Prostate gland (tissue), 2 donors: ENCODE results near the gene NEO1. TPM values are rescaled to one million over a fixed set of nuclear protein-coding genes. Genes with fewer than 3 reads are reported as not detected.

Source experiments
- DNase-seq: peaks from one replicate; pipeline ENCODE4 v3.0.0-alpha.2; 2019; ENCODE audit warnings: low spot score
- H3K27ac ChIP-seq, 2 donors: fragments of 200-600 bp; sonication (generic); 2 replicates each; pipeline ENCODE4 v1.5.1; 2017 to 2019
- H3K27me3 ChIP-seq: fragments of 200-600 bp; sonication (generic); replicated peaks from 2 replicates; pipeline ENCODE4 v1.5.1; 2019; ENCODE audit not compliant: insufficient read depth
- H3K36me3 ChIP-seq, 2 donors: fragments of 200-600 bp; sonication (generic); 1 replicate in 1 of 2; 2 replicates in 1 of 2; pipeline versions ENCODE4 v1.5.1 to v1.8.1; 2017 to 2019
- H3K4me1 ChIP-seq: fragments of 200-600 bp; sonication (generic); replicated peaks from 2 replicates; pipeline ENCODE4 v1.5.1; 2019
- H3K4me3 ChIP-seq, 2 donors: fragments of 200-600 bp; sonication (generic); 2 replicates each; pipeline ENCODE4 v1.5.1; 2017 to 2019
- H3K9me3 ChIP-seq: fragments of 200-600 bp; sonication (generic); 2 replicates; pipeline ENCODE4 v1.5.1; 2017
- CTCF ChIP-seq, 4 experiments: fragments of 200-600 bp in 2 of 4; fragments of 450-650 bp in 2 of 4; sonication (generic) in 2 of 4; IDR thresholded peaks; 1 replicate in 3 of 4; 2 replicates in 1 of 4; pipeline ENCODE4 v1.5.1; 2016 to 2019; ENCODE audit warnings: antibody characterized with exemption in 4 of 4, mild to moderate bottlenecking in 2 of 4, moderate library complexity in 2 of 4
- POLR2A ChIP-seq: fragments of 450-650 bp; IDR thresholded peaks from one replicate; pipeline ENCODE4 v1.6.1; 2016; ENCODE audit warnings: antibody characterized with exemption, mild to moderate bottlenecking
- POLR2AphosphoS5 ChIP-seq: sonication (generic); formaldehyde crosslinking; IDR thresholded peaks from one replicate; pipeline ENCODE4 v1.6.1; 2017; ENCODE audit warnings: antibody characterized with exemption
- WGBS: methylation state at CpG from one replicate; pipeline ENCODE4 v1.1.5; 2018; 5-methylcytosine and 5-hydroxymethylcytosine counted together
- intact Hi-C: fragments of 100-400 bp; cut with DNase I; formaldehyde crosslinking; loops from one replicate; pipeline ENCODE4 v1.14.2; 2022
- total RNA-seq, 2 donors: library from RNA; depleted of rRNA; stranded (reverse); fragments of >200 nt; gene quantifications; one replicate each; pipeline ENCODE4 v1.1.0, GENCODE V29; 2016

Gene NEO1
- total RNA-seq, 2 donors from 2014 or later: 75.0 to 80.7 TPM

- TF ChIP-seq POLR2A: no peak
- TF ChIP-seq CTCF (IDR thresholded peaks at IDR 0.05): no peak
- TF ChIP-seq POLR2AphosphoS5: no peak
- Histone ChIP-seq H3K36me3 (no peaks in the 10 kb centered on the region), H3K4me1 (no peaks in the 10 kb centered on the region), H3K27ac (no peak overlapping the region), H3K27me3 (no peaks in the 10 kb centered on the region), H3K4me3 (no peak overlapping the region), H3K9me3 (no peaks in the 10 kb centered on the region)
- 69% methylated on average over 1 of the region's 1 CpG for WGBS
- no peak for DNase-seq
- intact Hi-C loops: no loop called here
These were observed 18.0 kb upstream of the NEO1 start for GRCh38 chr15:73034221-73034620.

- no peaks in the 10 kb centered on the region for H3K27me3 ChIP-seq
- no peak for DNase-seq
These were observed 17.0 kb upstream of the NEO1 start for GRCh38 chr15:73035221-73035620.

GRCh38 chr15:73038220-73038619 is 14.0 kb upstream of the NEO1 start:
- Histone ChIP-seq H3K27me3 (no peaks in the 10 kb centered on the region), H3K27ac (no peak overlapping the region), H3K36me3 (no peaks in the 10 kb centered on the region), H3K4me3 (no peak overlapping the region), H3K4me1 (no peaks in the 10 kb centered on the region), H3K9me3 (no peaks in the 10 kb centered on the region)
- WGBS: 74% methylated on average over 4 of the region's 4 CpGs
- intact Hi-C loops: no loop called here
- no peak for TF ChIP-seq CTCF (IDR thresholded peaks at IDR 0.05)
- no peak for TF ChIP-seq POLR2A
- no peak for TF ChIP-seq POLR2AphosphoS5
- DNase-seq: no peak

More at GRCh38 chr15:73035221-73035620, 17.0 kb upstream of the NEO1 start:
- TF ChIP-seq POLR2AphosphoS5 (no peak), POLR2A (no peak), CTCF (IDR thresholded peaks at IDR 0.05) (no peak)
- Histone ChIP-seq H3K9me3 (no peaks in the 10 kb centered on the region), H3K4me1 (no peaks in the 10 kb centered on the region), H3K27ac (no peak overlapping the region), H3K4me3 (no peak overlapping the region), H3K36me3 (no peaks in the 10 kb centered on the region)
- WGBS: 76% methylated on average over 2 of the region's 2 CpGs
- intact Hi-C loops: no loop called here

GRCh38 chr15:73046073-73046472 is 6.2 kb upstream of the NEO1 start:
- WGBS: 72% methylated on average over 5 of the region's 5 CpGs
- intact Hi-C loops: no loop called here
- DNase-seq: no peak
- H3K4me1 ChIP-seq: peaks cover 5% of the 10 kb centered on the region
- no peaks in the 10 kb centered on the region for H3K27me3 ChIP-seq
- no peak overlapping the region for H3K27ac ChIP-seq
- no peak overlapping the region for H3K4me3 ChIP-seq
- TF ChIP-seq POLR2A (no peak), CTCF (IDR thresholded peaks at IDR 0.05) (no peak), POLR2AphosphoS5 (no peak)
- H3K36me3 ChIP-seq: no peaks in the 10 kb centered on the region
- no peaks in the 10 kb centered on the region for H3K9me3 ChIP-seq

GRCh38 chr15:73047882-73048281 is 4.4 kb upstream of the NEO1 start:
- Histone ChIP-seq H3K4me3 (no peak overlapping the region), H3K36me3 (no peaks in the 10 kb centered on the region), H3K27me3 (no peaks in the 10 kb centered on the region), H3K4me1 (peaks cover 5% of the 10 kb centered on the region), H3K9me3 (no peaks in the 10 kb centered on the region), H3K27ac (no peak overlapping the region)
- intact Hi-C loops: no loop called here
- WGBS: 91% methylated on average over 6 of the region's 6 CpGs
- TF ChIP-seq POLR2AphosphoS5 (no peak), CTCF (IDR thresholded peaks at IDR 0.05) (no peak), POLR2A (no peak)
- no peak for DNase-seq
